LNCaP clone FGC (cell line): ENCODE results near the gene METAP1D.
"Not testable (repeated sequence)": the region's sequence is repeated elsewhere in the genome, so short reads cannot be mapped to it uniquely, and the experiment has no call there.

Experiments used
- DNase-seq: peaks from one replicate; pipeline ENCODE4 v3.0.0-alpha.2; 2011; ENCODE audit warnings: low read depth
- H3K4me3 ChIP-seq: 2 replicates; pipeline ENCODE4 v1.5.1; 2011; ENCODE audit warnings: mild to moderate bottlenecking, low read depth, low read length, control low read depth
- TF ChIP-seq, protein P1 (sequence below): IDR thresholded peaks from 2 replicates; pipeline ENCODE4 v1.5.1; 2012; ENCODE audit warnings: mild to moderate bottlenecking; ENCODE audit not compliant: control insufficient read depth, insufficient read depth; ENCODE audit errors: extremely low read depth

Gene METAP1D

DNA sequence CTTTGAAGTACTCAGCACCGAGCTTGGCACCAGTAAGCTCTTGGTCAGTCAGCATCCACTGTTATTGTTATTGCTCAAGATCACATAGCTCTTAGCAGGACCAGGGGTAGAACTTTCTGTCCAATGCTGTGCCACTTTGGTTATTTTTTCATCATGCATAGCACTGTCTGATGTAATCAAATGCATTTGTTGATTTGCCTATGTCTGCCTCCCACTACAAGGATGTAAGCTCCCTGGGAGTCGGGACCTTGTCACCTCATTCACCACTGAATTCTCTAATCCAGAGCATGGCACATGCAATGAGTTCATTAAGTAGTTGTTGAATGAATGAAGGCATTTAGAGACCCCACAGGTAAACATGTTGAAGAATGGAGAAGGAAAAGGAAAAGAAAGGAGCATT lies 56.5 kb downstream of the METAP1D start:
- TF ChIP-seq, protein P1, sequence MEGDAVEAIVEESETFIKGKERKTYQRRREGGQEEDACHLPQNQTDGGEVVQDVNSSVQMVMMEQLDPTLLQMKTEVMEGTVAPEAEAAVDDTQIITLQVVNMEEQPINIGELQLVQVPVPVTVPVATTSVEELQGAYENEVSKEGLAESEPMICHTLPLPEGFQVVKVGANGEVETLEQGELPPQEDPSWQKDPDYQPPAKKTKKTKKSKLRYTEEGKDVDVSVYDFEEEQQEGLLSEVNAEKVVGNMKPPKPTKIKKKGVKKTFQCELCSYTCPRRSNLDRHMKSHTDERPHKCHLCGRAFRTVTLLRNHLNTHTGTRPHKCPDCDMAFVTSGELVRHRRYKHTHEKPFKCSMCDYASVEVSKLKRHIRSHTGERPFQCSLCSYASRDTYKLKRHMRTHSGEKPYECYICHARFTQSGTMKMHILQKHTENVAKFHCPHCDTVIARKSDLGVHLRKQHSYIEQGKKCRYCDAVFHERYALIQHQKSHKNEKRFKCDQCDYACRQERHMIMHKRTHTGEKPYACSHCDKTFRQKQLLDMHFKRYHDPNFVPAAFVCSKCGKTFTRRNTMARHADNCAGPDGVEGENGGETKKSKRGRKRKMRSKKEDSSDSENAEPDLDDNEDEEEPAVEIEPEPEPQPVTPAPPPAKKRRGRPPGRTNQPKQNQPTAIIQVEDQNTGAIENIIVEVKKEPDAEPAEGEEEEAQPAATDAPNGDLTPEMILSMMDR = no peak
- DNase-seq = no peak
- H3K4me3 ChIP-seq = no peak overlapping the region

DNA sequence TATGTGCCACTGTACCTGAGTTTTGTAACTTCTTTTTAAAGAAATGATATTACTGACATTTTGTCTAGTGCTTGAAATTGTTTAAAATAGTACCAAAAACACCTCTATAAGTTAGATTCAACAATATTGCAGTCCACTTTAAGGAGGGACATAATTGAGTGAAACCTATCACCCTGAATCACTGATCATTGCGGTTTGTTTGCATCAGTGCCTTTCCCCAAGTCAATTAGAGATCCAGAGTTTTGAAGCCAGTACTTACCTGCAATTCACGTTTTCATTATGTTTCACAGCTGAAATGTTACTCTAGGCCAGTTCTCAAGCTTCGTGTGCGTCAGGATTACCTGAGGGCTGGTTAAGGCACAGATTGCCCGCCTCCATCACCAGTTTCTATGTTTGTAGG lies 58.9 kb downstream of the METAP1D start:
- TF ChIP-seq, protein P1 = no peak
- no peak for DNase-seq

DNA sequence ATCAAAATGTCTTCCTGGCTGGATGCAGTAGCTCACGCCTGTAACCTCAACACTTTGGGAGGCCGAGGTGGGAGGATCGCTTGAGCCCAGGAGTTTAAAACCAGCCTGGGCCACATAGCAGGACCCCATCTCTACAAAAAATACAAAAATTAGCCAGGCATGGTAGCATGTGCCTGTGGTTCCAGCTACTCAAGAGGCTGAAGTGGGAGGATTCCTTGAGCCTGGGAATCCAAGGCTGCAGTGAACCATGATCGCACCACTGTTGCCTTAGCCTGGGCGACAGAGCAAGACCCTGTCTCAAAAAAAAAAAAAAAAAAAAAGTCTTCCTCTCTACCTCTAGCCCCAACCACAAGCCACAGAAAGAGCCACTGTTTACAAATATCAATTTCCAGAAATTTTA lies 60.4 kb downstream of the METAP1D start:
- DNase-seq, H3K4me3 ChIP-seq: not testable (repeated sequence)

More for the DNA sequence above, 58.9 kb downstream of the METAP1D start:
- H3K4me3 ChIP-seq = no peak overlapping the region

DNA sequence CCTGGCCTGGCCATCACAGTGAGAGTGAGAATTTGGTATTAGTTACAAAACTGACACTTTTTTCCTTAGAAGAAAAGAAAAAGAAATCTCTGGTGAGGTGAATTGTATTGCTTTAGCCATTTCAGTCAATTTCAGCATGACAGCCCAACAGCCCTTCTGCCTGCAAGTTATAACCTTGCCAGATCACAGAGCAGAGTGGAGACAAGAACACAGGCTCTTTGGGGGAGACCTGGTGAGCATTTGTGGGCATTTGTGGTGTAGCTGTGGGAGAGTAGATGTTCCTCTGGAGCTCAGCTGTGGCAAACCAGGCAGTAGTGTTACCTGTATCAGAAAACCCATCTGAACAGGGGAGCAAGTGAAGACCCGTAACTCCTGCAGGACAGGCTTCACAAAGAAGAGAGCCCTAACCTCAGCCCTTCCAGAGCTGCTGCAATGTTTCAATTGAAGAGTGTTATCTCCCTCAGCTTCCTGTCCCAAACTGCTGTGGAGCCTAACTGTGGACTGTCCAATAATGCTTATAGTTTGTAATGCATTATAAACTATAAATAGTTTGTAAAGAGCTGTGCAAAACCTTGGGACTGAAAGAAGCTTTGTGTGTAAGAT lies 62.8 kb downstream of the METAP1D start:
- no peak for DNase-seq
- no peak overlapping the region for H3K4me3 ChIP-seq
- TF ChIP-seq, protein P1 = no peak

DNA sequence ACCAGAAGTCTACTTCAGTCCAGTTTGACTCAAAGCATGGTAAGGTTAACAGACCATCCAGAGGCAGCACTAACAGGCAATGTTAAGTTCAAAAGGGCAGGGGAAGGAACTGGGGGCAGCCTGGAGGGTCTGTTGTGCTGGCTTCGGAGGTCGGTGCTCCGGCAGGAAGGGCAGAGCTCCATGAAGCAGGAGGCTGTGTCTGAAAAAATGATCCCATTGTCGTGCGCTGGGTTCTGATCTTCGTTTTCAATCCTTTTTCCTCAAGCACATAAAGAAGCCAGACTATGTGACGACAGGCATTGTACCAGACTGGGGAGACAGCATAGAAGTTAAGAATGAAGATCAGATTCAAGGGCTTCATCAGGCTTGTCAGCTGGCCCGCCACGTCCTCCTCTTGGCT lies 63.7 kb downstream of the METAP1D start:
- no peak for DNase-seq
- TF ChIP-seq, protein P1 = no peak
- H3K4me3 ChIP-seq = no peak overlapping the region

DNA sequence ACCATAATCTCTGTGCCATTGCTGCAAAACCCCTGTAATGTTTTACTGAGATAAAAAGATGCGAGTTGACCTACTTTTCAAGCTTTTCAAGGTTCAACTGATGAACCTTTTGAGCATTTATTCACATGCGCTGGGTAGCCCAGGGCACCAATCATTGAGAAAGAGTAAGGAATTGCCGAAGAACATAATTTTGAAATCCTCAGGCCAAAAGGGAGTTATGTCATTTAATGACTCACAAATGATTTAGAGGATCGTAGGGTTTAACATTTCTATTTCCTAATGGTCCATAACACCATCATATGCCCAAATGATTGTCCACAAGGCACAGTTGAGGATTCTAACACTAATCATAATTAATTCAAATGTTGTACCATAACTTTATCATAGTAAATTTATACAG lies 65.4 kb downstream of the METAP1D start:
- no peak for DNase-seq
- TF ChIP-seq, protein P1 = no peak
- no peak overlapping the region for H3K4me3 ChIP-seq

DNA sequence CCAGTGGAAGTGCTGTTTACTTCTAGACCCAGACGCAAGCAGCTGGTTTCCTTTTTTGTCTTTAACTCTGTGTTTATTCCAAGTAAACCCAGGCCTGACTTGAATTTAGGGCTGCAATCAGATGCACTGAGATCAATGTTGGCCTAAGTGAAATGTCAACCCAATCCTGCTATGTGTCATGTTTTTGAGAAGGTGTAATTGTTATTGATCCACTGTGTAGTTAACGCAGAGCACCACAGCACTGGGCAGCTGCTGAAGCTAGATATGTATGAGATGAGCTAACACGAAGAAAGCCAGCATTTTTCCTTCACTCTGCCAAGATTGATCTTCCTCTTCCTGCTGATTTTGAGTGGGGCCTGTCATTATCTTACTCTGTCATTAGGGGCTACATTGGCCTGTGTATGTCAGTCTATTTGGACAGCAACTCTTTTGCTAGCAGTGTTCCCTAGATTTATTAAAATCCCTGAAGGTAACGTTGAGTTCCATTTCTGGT lies 66.7 kb downstream of the METAP1D start:
- DNase-seq = no peak
- TF ChIP-seq, protein P1 = no peak
- H3K4me3 ChIP-seq = no peak overlapping the region

DNA sequence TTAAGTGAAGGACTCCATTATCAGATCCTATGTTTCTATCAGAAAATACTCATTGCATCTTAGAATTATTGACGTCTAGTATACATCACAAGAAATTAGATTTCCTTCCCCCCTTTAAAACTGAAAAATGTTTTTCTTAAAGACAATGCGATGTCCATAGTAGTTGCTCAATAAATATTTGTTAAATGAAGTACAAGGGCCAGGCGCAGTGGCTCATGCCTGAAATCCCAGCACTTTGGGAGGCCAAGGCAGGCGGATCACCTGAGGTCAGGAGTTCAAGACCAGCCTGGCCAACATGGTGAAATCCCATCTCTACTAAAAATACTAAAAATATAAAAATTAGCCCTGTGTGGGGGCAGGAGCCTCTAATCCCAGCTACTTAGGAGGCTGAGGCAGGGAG lies 68.2 kb downstream of the METAP1D start:
- H3K4me3 ChIP-seq, DNase-seq: not testable (repeated sequence)
